Stimulated activated CD4-positive, alpha-beta T cell treated with anti-CD3 and anti-CD28 coated beads, Interleukin-15, amount 100 ng/mL, for 48 hours (primary cell): ENCODE data around the gene TNPO1.
"Not testable (repeated sequence)": the region's sequence is repeated elsewhere in the genome, so short reads cannot be mapped to it uniquely, and the experiment has no call there.

Source experiments
- DNase-seq, 2 donors: peaks; one replicate each; pipeline ENCODE4 v3.0.0-alpha.2; 2020; ENCODE audit warnings: low read depth in 2 of 2

TNPO1 gene

DNA sequence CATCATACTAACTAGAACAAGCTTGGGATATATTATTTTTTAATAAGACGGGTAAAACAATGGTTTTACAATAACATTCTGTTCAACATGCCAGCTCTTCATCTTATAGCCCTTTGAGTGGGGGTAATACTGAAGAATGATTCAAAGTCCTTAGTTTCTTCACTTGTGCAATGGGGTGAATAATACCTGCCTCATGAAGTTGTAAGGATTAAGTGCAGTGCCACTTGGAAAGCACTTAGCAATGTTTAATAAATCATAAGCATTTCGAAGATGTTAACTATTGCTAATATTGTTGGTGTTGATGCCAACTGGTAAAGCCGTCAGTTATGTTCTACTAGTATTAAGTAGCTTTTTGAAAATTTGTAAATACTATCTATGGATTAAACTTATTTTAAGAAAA, 38.0 kb downstream of the TNPO1 start:
- DNase-seq: no peak

DNA sequence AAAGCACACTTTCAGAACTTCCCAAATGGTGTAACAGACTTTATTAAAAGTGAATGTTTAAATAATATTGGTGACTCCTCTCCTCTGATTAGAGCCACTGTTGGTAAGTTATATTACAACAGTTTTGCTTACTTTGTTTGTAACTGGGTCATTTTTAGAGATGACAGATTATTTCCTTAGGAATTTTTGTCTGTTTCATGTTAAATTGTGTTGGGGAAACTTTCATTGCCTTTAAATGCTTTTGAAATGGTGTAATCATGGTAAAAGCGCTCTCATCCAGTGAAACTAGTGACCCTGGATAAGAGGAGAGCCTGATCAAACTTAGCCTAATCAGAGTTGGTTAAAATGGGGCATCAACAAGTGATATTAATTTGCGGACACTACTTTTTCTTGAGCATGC, 39.4 kb downstream of the TNPO1 start:
- DNase-seq: no peak

DNA sequence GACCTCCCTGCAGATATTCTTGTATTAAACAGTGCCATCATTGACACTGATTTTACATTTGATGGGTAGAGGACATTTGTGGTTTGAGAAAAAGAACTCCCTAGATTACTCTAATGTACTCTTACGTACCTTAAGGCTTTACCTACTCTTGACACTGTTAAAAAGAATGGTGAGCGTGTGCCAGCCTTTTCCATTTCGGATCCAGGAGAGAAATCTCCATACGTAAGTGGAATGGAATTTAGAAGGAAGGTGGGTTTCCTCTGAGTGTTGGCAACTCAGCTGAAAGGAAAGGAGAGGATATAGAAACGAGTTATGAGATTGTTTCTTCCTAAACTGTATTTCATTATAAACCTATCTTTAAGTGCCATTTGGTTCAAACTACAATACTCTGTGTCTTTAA, 40.9 kb downstream of the TNPO1 start:
- DNase-seq: no peak

DNA sequence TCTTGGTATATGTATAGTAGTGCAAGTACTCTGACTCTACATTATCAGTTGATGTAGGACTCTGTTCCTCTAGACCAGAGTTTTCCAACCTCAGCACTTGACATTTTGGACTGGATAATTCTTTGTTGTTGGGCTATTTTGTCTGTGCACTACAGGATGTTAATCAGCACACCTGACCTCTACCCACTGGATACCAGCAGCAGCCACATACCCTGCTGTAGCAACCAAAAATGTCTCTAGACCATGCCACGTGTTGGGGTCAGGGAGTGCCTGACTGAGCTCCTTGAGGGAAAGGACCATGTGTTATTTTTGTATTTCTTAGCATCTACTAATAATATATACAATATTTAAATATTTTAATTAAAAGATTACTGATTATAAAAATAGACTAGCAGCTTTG, 42.7 kb downstream of the TNPO1 start:
- no peak for DNase-seq

DNA sequence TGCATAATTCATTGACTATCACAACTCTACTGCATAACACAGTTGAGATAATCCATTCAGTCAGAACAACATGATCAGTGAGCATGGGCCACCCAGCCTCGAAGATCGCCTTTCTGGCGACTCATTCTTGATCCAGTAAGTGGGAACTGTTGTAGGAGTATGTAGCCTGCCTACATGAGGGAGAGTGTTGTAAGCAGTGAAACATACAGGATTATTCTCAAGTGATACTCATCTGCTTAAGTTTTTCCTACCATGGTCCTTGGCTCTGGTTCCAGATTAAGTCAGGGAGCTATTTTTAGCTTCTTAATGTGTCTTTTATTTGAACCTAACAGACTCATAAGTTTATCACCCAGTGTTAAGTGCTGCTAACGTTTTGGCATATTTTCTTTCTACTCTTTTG, 44.0 kb downstream of the TNPO1 start:
- DNase-seq: no peak

DNA sequence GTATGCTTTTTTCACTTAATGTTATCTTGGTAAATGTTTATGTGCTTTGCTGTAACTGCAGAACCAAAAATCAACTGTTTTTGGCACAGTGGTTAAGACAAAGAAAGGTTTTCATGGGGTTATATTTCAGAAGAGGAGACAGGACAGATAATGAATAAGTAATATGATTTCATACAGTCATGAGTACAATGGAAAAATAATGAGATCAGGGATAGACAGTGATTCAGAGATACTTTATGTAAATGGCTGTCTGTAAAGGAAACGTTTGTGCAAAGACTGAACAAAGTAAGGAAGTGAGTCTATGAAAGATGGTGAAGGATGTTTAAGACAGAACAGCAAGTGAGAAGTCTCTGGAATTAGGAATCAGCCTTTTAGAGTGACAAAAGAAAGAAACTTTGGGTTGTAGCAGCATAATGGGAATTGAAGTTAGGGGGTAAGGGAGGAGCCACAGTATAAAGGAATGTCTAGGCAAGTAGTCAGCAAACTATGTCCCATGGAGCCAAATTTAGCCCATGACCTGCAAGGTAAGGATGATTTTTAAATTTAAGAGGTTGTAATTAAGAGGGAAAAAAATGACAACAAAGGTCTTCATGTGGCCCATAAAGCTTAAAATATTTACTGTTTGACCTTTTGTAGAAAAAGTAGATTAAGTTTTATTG, 55.0 kb downstream of the TNPO1 start:
- no peak for DNase-seq

DNA sequence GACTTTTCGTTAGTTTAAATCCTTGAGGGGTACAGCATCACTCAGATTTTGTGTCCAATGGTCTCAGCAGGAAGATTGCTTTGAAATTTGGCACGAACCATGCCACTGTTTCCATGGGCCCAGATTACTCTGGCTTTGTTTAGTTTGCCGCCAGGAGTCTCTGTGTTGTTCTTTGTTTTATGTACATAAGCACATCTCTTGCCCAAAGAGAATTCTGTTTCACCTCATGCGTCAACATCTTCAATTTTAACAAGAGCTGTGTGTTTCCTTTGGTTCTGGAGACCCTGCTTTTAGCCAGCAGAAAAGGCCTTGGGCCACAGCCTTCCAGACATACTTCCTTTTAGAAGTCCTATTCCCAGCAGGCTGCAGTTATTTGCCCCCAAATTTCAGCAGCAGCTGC, 62.4 kb downstream of the TNPO1 start:
- DNase-seq: no peak

DNA sequence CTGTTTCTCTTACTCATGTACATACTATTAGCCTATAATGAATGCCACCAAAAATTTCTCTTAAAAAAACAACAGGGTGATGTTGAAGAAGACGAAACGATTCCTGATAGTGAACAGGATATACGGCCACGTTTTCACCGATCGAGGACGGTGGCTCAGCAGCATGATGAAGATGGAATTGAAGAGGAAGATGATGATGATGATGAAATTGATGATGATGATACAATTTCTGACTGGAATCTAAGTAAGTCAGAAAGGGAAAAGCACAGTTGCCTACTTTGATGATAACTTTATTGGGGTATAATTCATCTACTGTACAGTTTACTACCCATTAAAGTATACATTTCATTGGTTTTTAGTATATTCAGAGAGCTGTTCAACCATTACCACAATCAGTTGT, 66.5 kb downstream of the TNPO1 start:
- no peak for DNase-seq

DNA sequence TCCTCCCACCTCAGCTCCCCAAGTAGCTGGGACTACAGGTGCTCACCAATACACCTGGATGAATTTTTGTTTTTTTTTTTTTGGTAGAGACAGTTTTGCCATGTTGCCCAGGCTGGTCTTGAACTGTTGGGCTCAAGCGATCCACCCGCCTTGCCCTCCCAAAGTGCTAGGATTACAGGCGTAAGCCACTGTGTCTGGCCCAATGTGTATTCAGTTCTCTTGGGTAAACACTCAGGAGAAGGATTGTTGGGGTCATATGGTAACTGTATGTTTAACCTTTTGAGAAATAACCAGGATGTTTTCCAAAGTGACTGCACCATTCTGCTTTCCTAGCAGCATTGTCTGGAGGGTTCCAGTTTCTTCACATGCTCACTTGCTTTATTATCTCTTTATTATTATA, 67.4 kb downstream of the TNPO1 start:
- DNase-seq: no peak

DNA sequence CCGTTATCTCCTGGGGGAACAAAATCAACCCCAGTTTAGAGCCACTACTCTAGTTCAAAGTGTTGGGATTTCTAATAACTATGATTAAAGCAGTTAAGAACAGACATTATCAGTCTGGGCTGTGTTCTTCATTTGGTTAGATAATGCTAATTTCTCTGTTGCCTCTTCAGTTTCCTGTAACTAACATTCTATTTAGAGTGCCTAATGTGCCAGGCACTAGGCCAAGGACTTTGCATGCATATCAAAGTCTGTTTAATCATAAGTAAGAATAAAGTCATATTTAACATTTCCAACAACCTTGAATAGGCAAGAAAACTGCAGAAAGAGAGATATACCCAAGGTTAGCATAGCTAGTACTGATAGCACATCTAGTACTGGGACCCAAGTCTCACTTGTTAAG, 68.4 kb downstream of the TNPO1 start:
- DNase-seq: no peak

DNA sequence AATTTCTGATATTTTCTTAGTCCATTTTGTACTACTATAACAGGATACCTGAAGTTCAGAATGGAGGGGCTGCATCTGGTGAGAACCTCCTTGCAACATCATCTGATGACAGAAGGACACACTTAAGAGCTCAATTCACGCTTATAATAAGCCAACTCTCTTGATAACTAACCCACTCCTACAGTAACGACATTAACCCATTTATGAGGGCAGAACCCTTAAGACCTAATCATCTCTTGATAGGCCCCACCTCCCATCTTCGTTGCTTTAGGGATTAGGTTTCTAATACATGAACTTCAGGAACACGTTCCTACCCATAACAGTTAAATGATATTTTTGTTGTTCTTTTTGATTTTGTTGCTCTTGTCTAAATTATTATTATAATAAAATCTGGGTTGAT, 69.4 kb downstream of the TNPO1 start:
- DNase-seq: no peak

DNA sequence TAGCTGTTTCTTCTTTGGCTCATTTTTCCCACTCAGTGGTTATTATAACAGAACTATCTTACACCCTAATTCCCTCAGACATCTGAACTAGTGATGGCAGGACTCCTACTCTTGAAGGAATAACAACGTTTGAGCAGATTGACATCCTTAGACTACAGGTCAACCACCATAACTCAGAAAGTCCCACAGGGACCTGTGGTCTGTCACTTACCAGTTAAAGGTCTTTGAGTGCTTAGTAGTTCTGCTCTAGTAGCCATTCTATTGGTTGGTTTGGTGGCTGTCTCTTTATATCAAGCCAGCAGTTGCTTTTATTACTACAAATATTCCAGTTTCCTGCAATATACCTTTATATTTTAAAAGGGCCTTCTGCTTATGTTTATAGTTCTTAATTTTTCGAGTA, 72.1 kb downstream of the TNPO1 start:
- no peak for DNase-seq

DNA sequence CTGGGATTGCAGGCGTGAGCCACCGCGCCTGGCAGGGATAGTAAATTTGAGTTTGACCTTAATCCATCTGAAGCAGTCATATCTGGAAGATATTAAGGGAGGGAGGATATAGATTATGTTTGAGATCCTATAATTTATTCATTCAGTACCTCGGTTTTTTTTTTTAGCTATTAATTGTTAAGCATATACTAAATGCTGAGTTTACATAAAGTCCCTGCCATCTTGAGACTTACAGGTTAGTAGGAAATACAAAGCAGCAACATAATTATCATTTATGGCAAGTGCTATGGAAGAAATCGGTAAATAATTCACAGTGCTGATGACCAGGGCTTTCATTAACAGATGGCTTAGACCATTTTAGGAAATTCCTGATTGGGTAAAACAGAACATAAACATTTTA, 72.9 kb downstream of the TNPO1 start:
- no peak for DNase-seq

DNA sequence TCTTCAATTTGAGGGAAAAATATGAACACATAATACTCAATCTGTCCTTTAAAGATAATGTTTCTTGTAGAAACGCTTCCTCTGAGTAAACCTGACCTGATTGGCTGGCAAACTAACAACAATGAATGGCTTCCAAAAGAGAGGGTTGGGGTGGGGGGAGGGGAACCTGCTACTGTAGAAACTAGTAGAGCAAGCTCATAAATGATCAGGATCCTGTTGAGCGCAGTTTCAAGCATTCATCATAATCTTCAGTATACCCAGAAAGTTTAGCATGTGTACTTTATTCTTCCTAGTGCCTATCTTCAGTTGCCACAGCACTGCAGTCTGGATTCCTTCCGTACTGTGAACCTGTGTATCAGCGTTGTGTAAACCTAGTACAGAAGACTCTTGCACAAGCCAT, 76.4 kb downstream of the TNPO1 start:
- no peak for DNase-seq

DNA sequence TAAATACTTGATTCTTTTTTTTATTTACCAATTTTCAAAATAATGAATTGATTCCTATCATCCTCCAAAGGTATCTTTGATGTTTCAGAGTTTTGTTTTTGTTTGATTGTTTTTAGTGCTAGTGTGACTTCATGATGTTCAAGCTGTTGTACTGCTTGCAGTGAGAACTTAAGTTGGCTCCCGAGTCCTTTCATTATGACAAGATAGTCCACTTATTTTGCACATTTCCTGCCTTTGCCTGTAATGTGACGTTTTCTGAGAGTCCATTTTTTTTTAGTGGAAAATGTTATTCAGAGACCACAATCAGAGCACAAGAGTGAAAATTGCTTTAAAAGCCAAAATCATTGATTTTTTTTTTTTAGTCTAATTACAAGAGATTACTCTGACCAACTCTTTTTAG, 79.3 kb downstream of the TNPO1 start:
- no peak for DNase-seq

DNA sequence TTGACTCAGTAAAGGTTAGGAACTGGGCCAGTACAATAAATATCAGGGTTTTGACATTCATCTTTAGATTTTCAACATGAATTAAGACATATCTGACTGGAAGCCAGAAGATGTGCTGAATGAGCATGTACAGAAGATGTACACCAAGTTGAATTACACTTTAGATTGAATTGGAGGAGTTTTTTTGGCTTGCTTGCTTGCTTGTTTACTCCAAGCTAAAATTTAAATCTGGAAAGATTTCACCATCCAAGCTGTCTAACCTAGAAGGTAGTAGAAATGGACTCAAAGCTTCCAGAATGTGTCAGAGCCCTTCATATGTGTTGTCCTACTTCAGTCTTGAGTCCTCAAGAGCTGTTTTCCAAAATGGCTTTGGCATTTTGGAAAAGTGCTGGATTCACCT, 90.3 kb downstream of the TNPO1 start:
- DNase-seq: no peak

DNA sequence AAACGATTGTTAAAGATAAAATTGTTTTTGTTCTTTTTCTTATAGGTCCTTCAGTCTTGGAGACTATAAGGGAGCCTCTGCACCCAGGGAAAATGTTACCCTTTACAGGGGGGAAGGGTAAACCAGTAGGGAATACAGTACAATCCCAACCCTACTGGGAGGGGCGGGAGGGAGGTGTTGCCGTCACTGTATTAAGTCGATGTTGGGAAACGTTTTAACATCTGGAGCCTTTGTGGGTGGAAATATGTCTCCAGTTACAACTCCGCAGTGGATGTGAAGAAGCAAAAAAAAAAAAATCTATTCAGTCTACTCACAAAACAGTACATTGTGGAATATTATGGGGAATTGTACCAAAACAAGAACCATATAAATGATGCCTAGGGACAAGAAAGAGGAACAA, 92.2 kb downstream of the TNPO1 start:
- DNase-seq: no peak

DNA sequence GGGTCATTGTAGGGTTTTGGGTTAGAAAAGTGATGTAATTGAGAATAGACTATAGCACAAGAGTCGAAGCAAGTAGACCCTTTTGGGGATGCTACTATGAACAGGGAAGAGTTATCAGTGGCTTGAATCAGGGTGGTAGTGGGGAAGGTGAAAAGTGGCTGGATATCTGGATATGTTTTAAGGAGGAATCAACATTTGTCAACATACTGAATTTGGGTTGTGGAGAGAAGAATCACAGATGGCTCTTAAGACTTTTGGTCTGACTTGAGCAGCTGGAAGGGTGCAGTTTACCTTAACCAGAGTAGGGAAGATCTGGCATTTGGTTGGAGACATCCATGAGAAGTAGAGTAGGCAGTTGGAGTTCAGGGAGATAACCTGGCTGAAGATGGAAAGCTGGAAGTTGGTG, 100.9 kb downstream of the TNPO1 start:
- DNase-seq: no peak

DNA sequence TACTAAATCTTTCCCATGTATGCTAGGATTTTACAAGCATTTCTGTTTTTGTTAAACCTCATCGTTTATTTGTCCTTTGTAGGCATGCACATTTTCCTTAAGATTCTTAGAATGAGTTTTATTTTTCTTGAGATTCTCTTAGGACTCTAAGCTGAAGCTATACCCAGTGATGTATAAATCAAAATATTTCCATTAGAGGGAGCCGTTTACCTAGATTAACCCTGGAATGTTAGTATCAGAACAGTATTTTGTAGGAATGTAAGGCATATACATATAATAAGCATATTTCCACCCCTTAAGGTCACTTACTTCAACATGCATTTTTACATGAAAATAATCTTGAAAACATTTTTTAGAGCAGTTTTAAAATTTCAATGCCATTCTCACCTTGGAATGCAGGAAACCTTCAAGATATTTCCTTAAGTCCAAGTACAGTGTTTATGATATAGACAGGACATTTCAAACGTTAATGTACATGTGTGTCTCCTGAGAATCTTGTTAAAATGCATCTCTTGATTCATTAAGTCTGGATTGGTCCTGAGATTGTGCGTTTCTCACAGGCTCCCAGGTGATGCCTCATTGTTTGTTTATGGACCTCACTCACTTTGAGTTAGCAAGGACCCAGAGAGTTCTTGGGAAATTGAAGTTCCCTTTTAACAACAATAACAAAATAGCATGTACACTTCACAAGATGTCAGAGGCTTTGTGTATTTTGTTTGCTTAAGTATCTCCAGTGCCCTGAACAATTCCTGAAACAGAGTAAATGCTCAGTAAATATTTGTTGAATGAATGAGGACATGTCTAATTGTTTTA, 104.4 kb downstream of the TNPO1 start:
- DNase-seq: no peak

DNA sequence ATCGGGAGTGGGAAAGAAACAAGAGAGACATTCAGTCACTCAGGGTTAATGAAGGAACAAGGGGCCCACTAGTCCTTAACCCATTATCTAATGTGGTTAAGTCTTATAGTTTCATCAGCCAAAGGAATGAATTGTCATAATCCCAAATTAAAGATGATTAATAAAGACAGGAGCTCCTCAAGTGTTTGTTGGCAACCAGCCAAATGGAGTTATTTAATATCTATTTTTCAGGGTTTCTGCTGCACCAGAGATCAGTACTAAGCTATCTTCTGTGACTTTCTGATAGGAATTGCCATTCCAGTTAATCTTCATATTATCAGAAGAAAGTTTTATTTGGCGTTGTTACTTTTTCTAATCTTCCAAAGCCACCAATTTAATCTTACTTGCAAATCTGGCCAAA, 105.4 kb downstream of the TNPO1 start:
- no peak for DNase-seq

DNA sequence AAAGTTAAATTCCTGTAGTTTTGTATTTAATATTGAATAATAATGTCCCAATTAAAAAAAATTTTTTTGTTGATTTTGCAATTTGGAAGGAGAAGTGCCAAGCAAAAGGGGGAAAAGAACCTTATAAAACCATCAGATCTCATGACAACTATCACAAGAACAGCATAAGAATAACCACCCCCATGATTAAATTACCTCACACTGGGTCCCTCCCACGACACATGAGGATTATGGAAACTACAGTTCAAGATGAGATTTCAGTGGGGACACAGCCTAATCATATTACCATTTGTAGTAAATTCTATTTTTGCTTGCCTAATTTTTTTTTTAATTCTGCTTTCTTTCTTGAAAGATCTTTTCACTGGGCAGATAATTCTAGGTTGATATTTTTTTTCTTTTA, 106.0 kb downstream of the TNPO1 start:
- DNase-seq: no peak

DNA sequence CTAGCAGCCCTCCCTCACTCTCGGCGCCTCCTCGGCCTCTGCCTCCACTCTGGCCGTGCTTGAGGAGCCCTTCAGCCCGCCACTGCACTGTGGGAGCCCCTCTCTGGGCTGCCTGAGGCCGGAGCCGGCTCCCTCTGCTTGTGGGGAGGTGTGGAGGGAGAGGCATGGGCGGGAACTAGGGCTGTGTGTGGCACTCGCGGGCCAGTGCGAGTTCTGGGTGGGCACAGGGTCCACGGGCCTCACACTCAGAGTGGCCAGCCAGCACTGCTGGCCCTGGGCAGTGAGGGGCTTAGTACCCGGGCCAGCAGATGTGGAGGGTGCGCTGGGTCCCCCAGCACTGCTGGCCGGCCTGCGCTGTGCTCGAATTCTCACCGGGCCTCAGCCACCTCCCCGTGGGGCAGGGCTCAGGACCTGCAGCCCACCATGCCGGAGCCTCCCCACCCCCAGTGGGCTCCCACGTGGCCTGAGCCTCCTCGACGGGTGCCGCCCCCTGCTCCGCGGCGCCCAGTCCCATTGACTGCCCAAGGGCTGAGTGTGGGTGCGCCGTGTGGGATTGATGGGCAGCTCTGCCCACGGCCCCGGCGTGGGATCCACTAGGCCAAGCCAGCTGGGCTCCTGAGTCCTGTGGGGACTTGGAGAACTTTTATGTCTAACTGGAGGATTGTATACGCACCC, 109.0 kb downstream of the TNPO1 start:
- no peak for DNase-seq

DNA sequence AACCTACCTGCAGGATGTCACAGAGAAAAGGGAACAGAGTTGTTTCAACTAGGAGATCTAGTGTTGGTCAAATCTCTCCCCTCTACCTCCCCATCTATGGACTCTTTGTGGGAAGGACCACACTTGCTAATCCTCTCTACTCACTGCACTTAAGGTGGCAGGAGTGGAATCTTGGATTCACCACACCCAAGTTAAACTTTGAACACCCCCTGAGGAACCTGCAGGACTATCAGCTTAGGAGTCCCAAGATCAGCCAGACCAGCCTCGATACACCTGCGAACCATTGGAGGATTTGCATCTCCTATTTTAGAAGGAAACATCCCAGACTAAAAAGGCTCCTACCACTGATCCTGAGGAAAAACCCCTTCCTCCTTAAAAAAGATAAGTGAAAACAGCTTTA, 116.2 kb downstream of the TNPO1 start:
- not testable (repeated sequence) for DNase-seq
